C4-2B (cell line): ENCODE data around the gene C11orf86.

Experiments
- CTCF ChIP-seq: fragments of 450-650 bp; conservative IDR thresholded peaks from 2 replicates; pipeline ENCODE4 v1.5.1; 2017; ENCODE audit warnings: mild to moderate bottlenecking
- ZFX ChIP-seq: fragments of 450-650 bp; IDR thresholded peaks from 2 replicates; pipeline ENCODE4 v1.6.1; 2017

- TF ChIP-seq ZFX, result no peak
- TF ChIP-seq CTCF, result peak; percentile 80
Measured at GRCh38 chr11:66976028-66976467, 944 bp downstream of the C11orf86 start.
